Activated CD8-positive, alpha-beta memory T cell treated with anti-CD3 and anti-CD28 coated beads for 36 hours (primary cell): ENCODE results near the gene GMFB. TPM values are rescaled to one million over a fixed set of nuclear protein-coding genes. Genes with fewer than 3 reads are reported as not detected.

Source experiments
- CTCF ChIA-PET: fragments of 350-600 bp; sonication (Branson Sonifier 250); formaldehyde crosslinking; loops from one replicate; lab custom pipeline; 2021; ENCODE audit warnings: antibody characterized with exemption; lab: Charles Lee
- POLR2A ChIA-PET: fragments of 350-600 bp; sonication (Branson Sonifier 250); formaldehyde crosslinking; loops from one replicate; lab custom pipeline; 2021; ENCODE audit warnings: antibody characterized with exemption; lab: Charles Lee
- total RNA-seq, 2 experiments: library from RNA; stranded (reverse); gene quantifications; one replicate each; pipeline ENCODE4 v1.2.3, GENCODE V29; 2021

GMFB gene
- 10 to 100 TPM; 52.2 to 55.6 TPM for total RNA-seq

DNA sequence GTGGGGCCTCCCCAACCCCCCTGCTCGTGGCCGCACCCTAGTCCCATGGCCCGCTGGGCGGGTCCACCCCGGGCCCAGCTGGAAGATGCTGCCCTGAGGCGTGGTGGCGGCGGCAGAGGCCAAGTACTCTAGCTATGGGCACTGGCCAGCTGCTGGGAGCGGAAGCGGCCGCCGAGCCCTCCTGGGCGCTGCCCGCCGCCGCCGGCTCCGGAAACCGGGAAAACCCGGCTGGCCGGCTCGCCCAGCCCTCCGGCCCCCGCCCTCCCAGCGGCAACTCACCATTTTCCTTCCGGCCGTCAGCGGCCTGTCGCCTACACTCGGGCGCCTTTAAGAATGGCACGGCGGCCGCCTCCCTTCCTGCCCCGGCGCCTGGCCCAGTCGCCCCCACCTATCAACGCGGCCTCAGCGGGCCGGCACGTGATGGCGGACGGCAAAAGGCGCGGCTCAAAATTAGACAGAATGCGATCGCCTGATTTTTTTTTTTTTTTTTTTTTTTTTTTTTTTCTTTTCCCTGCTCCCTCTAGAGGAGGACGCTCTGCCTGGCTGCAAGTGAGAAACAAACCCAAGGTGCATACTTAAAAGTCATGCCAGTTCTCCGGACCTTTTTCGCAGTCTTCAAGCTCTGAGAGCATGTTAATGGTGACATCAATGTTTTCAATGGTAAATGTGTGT, at the start of gene GMFB:
GMFB (minus strand) TSS at position 335 of the 672 bp plus-strand sequence; CDS start at position 282, 53 bp downstream.
- ChIA-PET POLR2A (interaction anchor here (0.6 to 2.6 kb wide), 3 partner anchors 21 to 98 kb away, joined by 3 to 12 read pairs (median 9); partner anchors contain the start of gene CGRRF1), CTCF (interaction anchor here (0.6 to 1.7 kb wide), 6 partner anchors 9 to 1650 kb away, joined by 3 to 6 read pairs (median 4); partner anchors contain the start of gene CGRRF1)

DNA sequence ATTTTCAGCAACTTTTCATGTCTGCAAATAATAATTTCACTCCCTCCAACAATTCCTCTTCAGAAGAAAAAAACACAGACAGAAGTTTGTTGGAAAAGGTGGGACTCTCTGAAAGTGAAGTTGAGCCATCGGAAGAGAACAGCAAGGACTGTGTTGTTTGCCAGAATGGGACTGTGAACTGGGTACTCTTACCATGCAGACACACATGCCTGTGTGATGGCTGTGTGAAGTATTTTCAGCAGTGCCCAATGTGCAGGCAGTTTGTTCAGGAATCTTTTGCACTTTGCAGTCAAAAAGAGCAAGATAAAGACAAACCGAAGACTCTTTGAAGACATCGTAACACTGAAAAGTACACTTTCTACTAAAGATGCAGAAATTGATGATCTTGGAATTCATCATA, 49.3 kb upstream of the GMFB start:
- CTCF ChIA-PET: no interaction called here
- POLR2A ChIA-PET: no interaction called here

DNA sequence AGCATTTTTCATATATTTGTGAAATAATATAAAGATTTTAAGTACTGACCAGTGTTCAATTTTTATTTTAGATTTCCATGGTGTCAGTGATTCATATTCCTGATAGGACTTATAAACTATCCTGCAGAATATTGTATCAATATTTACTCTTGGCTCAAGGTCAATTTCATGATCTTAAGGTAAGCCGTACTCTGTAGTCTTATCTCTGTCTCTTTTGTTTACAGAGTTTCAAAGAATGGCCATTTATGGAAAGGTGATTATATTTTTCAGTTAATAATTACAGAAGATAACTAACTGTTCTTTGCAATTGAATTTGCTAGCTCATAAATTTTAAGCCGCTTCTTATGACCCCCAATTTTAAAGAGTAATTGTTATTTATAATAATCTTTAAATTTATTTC, 48.9 kb upstream of the GMFB start:
- CTCF ChIA-PET: no interaction called here
- POLR2A ChIA-PET: no interaction called here

DNA sequence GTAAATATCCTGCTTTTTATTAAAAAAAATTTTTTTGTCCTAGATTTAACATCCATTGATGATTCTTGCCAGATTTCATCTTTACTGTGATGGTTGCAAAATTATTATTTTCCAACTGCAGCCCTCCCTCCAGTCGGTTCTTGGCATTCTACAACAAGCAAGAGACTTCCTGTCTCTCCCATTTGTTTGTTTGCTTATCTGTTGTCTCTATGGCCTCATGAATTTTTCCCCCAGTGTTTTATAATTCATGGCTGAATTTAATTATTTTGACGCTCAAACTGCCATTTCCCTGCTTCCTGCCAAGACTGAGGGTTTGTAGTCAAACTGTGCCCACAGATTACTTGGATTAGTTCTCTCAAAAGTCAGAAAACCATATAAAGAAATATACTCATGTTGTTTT, 46.9 kb upstream of the GMFB start:
- ChIA-PET CTCF (no interaction called here), POLR2A (no interaction called here)

DNA sequence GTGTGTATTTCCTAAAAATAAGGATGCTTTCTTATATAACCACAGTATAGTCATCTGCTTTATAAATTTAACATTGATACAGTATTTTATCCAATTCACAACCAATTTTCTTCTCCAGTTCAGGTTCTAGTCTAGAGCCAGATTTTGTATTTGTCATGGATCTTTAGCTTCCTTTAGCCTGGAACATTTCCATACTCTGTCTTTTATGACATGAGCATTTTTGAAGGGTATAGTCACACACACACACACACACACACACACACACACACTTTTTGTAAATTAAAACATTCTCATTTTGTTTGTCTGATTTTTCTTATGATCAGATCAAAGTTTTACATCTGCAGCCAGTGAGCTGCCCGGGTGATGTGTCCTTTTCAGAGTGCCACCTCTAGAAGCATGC, 46.3 kb upstream of the GMFB start:
- ChIA-PET POLR2A (no interaction called here), CTCF (no interaction called here)

DNA sequence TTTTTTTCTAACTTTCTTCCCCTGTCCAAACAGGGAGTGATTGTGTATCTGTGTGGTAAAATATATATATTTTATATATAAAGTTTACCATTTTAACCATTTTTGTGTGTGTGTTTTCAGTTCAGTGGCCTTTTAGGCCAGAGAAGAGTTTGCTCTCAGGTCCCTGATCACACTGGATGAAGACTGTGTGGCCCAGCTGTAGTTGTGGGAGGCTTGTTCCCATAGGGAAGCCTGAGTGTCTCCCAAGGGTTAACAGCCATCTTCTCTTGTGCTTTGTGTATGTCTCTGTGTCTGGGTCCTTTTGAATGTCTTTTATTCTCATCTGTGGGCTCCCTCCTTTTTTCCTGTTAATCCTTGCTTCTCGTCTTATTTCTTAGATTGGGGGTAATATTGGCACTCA, 44.3 kb upstream of the GMFB start:
- POLR2A ChIA-PET: no interaction called here
- CTCF ChIA-PET: no interaction called here

DNA sequence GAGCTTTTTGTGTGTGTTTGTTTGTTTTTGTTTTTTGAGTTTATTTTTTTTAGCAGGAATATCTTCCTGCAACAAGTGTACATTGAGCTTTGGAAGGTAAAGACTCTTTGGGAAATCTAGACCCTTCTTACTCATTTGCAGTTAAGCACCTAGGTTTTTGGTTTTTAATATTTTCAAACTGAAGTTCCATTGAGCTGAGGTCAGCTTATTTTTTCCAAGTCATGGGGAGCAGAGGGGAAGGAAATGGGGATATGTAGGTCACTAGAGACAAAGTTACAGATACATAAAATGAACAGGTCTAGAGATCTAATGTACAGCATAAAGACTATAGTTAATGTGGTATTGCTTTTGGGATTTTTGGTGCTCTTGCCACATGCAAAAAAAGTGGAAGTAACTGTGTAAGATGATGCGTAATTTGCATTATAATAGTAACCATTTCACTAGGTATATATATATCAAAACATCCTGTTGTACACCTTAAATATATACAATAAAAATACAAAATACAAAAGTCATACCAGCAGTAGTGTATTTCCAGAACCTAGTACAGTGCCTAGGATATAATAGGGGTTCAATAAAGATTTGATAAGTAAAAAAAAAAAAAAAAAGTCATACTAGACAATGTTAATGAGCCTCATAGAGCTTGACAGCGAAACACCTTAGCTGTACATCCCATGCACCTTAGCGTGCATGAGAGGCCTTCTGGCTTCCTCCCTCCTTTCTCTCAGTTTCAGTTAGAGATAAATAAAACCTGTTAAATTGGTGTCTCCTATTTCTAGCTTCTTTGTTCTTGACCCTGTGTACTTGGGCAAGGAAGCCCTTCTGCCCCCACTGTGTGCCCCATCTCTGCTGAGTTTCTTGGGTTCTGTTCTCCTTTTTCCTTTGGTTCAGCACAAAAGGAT, 43.6 kb upstream of the GMFB start:
- ChIA-PET POLR2A (interaction anchor here (0.5 kb wide), 1 partner anchor 159 kb away, joined by 5 read pairs; no protein-coding TSS in a partner anchor), CTCF (no interaction called here)

DNA sequence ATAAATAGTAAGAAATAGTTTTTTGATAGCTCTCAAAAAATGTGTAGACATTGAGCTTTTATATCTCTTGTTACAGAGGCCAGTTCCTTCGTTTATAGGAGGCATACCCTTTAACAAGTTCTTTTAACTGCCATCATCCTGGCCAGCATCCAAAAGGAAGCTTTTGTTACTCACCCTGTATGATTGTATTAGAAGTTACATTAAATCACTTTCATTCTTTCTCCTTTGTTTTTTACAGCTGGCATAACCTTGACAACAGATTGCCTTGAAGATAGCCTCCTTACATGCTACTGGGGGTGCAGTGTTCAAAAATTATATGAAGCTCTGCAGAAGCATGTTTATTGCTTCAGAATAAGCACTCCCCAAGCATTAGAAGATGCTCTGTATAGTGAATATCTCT, 41.0 kb upstream of the GMFB start:
- CTCF ChIA-PET: no interaction called here
- POLR2A ChIA-PET: no interaction called here

DNA sequence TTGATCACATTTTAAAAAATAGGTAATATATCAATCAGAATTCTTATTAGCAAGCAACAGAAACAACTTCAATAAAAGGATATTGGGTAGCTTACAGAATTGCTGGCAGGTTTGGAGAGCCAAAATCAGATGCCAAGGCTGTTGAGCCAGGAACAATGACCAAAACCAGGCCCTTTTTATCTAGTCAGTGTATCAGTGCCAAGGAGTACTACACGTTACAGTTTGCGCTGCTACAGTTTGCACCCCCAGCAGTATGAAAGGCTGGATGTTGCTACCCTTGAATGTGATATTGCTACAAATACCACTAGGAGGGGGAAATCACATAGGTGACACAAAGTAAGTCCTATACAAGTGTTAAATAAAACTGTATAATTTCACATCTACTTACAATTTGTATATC, 40.2 kb upstream of the GMFB start:
- ChIA-PET POLR2A (no interaction called here), CTCF (interaction anchor here (1.0 kb wide), 1 partner anchor 37 kb away, joined by 4 read pairs; no protein-coding TSS in a partner anchor)

DNA sequence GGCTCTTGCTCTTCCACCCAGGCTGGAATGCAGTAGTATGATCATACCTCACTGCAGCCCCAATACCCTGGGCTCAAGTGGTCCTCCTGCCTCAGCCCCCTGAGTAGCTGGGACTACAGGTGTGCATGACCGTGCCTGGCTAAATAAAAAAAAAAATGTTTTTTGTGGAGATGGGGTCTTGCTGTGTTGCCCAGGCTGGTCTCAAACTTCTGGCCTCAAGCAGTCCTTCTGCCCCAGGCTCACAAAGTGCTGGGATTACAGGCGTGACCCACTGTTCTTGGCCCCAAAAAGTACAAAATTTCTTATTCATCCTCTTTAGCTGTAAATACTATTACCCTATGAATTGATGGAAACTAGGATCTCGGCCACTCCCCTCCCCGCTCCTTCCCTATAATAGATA, 35.6 kb upstream of the GMFB start:
- ChIA-PET CTCF (no interaction called here), POLR2A (no interaction called here)

DNA sequence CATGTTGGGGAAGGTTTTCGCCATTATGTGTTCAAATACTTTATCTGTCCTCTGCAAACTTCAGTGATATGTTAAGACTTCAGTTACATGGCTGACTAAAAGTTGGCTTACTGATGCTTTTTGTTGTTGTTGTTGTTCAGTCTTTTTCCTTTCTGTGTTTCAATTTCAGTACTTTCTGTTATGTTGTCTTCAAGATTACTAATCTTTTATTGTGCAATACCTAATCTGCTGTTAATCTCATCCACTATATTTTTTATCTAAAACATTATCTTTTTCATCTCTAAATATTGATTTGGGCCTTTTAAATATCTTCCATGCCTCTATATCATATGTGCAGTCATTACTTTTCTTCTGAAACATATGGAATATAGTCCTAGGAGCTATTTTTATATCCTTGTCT, 27.9 kb upstream of the GMFB start:
- ChIA-PET POLR2A (no interaction called here), CTCF (no interaction called here)

DNA sequence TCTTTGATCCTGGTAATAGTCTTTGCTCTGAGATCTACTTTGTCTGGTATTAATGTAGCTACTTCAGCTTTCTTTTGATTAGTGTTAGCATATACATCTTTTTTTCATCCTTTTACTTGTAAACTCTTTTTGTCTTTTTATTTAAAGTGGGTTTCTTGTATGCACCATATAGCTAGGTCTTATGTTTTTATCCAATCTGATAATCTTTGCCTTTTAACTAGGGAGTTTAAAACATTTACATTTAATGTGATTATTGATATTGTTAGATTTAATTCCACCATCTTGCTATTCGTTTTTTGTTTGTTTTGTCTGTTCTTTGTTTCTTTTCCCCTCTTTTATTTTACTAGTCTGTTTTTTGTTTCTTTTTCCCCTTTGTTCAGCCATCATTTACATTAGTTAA, 26.9 kb upstream of the GMFB start:
- CTCF ChIA-PET: no interaction called here

DNA sequence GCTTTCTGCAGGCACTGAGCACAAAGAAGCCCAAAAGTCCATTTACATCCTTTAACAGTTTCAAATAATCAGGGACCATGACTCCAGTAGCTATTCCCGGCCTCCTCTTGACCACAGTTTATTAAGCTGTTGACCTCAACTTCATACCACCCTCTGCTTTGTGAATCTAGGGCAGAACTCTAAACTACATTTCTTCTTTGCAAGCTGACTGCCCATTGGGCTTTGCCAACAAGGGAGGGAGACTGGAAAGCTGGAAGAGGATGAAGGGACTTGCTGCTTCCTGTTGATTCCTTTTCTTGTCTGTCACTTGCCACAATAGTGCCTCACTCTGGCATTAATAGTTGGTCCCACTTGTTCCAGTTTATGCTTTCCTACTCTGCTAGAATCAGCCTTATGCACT, 23.6 kb upstream of the GMFB start:
- CTCF ChIA-PET: interaction anchor here (1.0 kb wide), 1 partner anchor 23 kb away, joined by 6 read pairs; the partner anchor contains the start of gene GMFB
- POLR2A ChIA-PET: no interaction called here

More for the DNA sequence above, 26.9 kb upstream of the GMFB start:
- POLR2A ChIA-PET: no interaction called here

DNA sequence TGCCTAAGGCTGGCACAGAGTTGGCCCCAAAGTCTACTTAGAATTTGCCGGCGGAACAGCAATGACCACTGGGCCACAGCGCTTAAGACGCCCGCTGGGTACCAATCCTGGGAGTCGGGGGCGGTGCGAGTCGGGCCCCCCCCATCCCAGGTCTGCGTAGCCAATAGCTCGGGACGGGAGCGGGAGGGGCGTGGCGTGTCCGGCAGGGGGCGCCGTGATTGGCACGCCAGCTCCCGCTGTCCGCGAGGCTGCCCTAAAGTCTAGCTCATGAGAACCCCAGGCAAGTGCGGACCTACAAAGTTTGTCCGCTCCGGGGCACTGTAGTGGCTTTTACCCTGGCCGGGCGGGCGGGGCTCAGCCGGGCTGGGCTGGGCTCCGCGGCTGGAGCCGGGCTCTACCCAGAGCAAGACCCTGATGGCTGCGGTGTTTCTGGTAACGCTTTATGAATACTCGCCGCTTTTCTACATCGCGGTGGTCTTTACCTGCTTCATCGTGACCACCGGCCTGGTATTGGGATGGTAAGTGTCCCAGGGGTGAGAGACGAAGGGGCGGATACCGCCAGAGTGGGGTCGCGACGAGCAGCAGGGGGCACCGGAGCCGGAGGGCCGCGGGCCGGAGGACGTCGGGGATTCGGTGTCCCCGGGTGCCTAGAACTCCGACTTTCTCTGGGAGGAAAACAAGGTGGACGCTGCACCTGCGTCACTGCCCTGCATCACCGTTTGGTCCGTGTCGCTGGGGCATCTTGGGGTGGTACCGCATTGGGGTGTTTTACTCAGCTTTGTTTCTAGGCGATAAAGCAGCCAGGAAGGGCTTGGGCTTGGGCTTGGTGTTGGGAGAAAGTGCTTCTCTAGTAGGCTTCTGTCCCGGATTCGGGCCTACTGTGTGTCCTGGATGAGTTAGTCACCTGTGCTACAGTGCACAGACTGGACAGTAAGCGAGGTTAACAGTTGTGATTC, 21.0 kb upstream of the GMFB start, which contains the start of gene CGRRF1:
CGRRF1 (plus strand) TSS at position 361 of the 956 bp plus-strand sequence; CDS start at position 415, 54 bp downstream.
- ChIA-PET CTCF (interaction anchor here (0.9 to 1.2 kb wide), 5 partner anchors 22 to 266 kb away, joined by 3 to 5 read pairs (median 4); partner anchors contain the start of gene GMFB), POLR2A (interaction anchor here (0.5 to 3.0 kb wide), 2 partner anchors 23 to 357 kb away, joined by 6 to 12 read pairs; no protein-coding TSS in a partner anchor)

DNA sequence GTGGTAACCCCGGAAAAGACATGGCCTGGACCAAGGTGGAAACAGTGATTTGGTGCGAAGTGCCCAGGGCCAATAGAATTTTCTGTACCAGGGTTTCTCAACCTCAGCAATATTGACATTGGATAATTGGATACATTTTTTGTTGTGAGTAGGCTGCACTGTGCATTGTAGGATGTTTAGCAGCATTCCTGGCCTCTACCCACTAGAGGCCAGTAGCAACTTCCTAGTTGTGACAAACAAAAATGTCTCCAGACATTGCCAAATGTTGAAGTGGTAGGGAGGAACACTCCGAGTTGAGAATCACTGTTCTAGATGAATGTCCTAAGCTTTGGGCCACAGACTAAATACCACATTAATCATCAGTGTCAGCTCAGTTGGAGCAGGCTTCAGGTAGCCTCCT, 14.7 kb upstream of the GMFB start:
- POLR2A ChIA-PET: interaction anchor here (0.7 kb wide), 1 partner anchor 72 kb away, joined by 3 read pairs; no protein-coding TSS in a partner anchor
- CTCF ChIA-PET: interaction anchor here (0.7 kb wide), 1 partner anchor 274 kb away, joined by 4 read pairs; no protein-coding TSS in a partner anchor

DNA sequence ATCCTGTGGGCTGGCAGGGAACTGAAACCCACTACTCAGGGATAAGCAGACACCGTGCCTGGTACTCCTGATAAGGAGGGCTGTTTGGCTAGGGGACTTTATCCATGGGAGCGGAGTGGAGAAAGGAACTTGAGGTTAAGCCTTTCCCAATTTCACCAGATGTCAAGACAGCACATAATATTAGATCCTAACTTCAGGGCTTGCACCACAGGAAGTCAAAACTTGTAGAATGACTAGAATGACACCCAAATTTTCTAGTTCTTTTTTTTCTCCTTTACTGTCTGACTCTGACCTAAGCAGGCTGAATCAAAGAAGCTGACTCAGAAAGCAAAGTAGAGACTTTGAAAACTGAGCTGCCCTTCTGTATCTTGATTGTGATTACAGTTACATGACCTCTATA, 13.8 kb upstream of the GMFB start:
- CTCF ChIA-PET: no interaction called here
- POLR2A ChIA-PET: interaction anchor here (0.7 kb wide), 1 partner anchor 72 kb away, joined by 3 read pairs; no protein-coding TSS in a partner anchor

DNA sequence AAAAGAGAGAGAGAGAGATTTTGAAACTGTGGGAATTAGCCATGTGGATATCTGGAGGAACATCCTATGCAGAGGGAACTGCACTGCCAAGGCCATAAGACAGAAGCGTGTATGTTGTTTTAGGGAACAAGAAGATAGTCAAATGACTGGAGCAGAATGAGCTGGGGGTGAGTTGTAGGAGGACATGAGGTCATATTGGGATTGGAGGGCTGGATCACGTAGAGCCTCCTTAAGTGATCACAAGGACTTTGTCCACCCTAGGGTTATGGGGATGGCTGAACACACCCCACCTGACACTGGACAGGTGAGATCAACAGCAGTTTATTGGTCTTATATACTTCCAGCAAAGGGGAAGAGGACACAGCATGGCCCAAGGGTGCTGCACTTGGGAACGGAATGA, 12.7 kb upstream of the GMFB start:
- CTCF ChIA-PET: no interaction called here
- POLR2A ChIA-PET: no interaction called here

DNA sequence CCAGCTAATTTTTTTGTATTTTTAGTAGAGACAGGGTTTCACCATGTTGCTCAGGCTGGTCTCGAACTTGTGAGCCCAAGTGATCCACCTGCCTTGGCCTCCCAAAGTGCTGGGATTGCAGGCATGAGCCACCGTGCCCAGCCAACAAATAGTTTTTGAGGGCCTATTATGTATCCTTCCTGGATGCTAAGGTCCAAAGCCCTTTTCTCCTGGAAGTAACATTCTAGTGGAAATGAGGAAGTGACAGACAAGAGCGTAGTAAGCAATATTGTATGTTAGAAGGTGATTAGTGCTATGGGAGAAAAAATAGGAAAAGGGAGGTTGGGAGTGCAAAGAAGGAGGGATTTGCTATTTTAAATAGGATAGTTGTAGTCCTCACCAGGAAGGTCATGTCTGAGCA, 12.0 kb upstream of the GMFB start:
- ChIA-PET CTCF (no interaction called here), POLR2A (no interaction called here)

DNA sequence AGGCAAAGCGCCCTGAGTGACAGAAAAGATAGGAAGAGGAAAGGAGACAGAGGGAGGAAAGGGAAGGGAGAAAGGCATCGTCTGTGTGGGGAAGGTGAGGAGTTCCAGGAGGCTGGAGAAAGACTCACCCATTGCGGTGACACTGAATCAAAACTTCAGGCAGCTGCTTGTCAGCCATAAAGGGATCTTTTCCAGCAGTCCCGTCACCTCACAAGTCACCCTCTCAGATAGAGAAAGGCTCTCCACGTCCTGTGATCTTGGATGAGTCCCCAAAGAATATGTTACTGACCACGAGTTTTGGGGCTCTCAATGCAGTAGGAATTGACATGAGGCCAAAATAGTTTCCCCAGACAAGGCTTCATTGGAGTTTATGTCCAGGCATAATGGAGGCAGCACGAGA, 9.8 kb upstream of the GMFB start:
- ChIA-PET POLR2A (no interaction called here), CTCF (no interaction called here)
